Measurements from ENCODE around the gene ADRA2A. TPM values are rescaled to one million over a fixed set of nuclear protein-coding genes. Genes with fewer than 3 reads are reported as not detected.

ADRA2A gene
- total and polyA plus RNA-seq, 10 of the 15 experiments (the other 5 are each of a cell fraction or from before 2014, with no cell fraction given): 0.08 TPM; not detected in 9

DNA sequence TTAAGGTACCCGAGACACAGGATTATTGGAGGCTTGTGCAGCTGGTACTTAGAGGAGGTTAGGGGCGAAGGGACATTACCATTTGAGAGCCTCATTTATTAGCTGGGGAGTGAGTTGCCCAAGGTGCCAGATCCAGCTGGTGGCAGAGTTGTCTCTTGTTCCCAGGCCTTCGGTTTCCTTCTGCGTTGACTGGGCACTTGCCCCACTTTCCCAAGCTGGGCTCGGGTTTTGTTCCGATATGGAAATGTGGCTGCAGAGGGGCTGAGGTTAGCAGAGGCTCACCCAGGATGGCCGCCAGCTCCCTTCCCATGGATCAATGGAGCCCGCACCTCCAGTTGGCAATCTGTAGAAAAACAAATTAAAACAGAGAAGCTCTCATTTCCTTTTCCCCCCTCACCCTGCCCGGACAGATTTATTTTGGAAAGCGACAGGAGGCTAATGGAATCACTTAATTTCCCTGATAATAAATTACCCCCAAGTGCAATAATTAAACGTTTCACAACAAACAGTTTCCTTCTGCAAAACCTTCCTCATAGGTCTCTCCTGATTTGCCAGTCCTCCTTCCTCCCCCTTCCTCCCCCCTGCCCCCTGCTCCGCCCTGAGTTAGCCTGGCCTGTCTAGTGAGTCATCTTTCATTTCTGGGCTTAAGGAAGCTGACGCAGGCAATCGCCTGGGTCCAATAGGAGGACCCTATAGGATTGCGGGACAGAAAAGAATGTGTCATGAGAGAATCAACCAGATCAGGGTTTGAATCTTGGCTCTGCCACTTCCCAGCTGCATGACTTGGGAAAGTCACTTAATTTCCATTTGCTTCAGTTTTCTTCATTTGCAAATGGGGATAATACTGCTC is 51.7 kb downstream of the ADRA2A start:
- intact Hi-C loops (cut with micrococcal nuclease; ENCODE audit: unreplicated experiment): no loop called here
- no TSS peak for BruUV-seq (replicated peaks)
- no peaks in the 10 kb centered on the region for H4K20me1 ChIP-seq (ENCODE audit: control insufficient read depth, insufficient read depth)
- no peak overlapping the region for H3K27ac ChIP-seq (ENCODE audit: control insufficient read depth, insufficient read depth)
- H3K9me3 ChIP-seq (replicated peaks; ENCODE audit: control insufficient read depth, insufficient read depth, low read length): no peaks in the 10 kb centered on the region
- no peak overlapping the region for H2AFZ ChIP-seq (ENCODE audit: control insufficient read depth, low read depth, low read length)
- H3K4me3 ChIP-seq: no peak overlapping the region
- ChIA-PET POLR2A (no interaction called here), RAD21 (ENCODE audit: unreplicated experiment) (no interaction called here), CTCF (no interaction called here), SMC1A (ENCODE audit: uncharacterized antibody, unreplicated experiment) (interaction anchor here (0.8 kb wide), 1 partner anchor 90 kb away, joined by 3 read pairs; no protein-coding TSS in a partner anchor)
- H3K36me3 ChIP-seq (ENCODE audit: control insufficient read depth in 2 of 2, insufficient read depth in 2 of 2, low read length in 1 of 2): no peaks in the 10 kb centered on the region
- no peak for DNase-seq (ENCODE audit: low read depth, low spot score)
- in situ Hi-C loops (cut with MboI): no loop called here
- TF ChIP-seq PAX8 (IDR thresholded peaks at IDR 0.05) (no peak), CHD4 (IDR thresholded peaks at IDR 0.05) (no peak), RUNX3 (IDR thresholded peaks at IDR 0.05; ENCODE audit: low read length) (no peak), IRF4 (IDR thresholded peaks at IDR 0.05; ENCODE audit: low read depth, low read length) (no peak), SUPT20H (IDR thresholded peaks at IDR 0.05; ENCODE audit: borderline replicate concordance, control insufficient read depth, low read depth, low read length) (no peak), POLR2AphosphoS5 (IDR thresholded peaks at IDR 0.05; ENCODE audit: low read length) (no peak), TAF1 (IDR thresholded peaks at IDR 0.05; ENCODE audit: borderline replicate concordance, low read depth, low read length) (no peak), SREBF2 (IDR thresholded peaks at IDR 0.05; ENCODE audit: low read length) (no peak), RCOR1 (conservative IDR thresholded peaks at IDR 0.05; ENCODE audit: low read depth, low read length) (no peak), DPF2 (IDR thresholded peaks at IDR 0.05) (no peak), KDM1A (IDR thresholded peaks at IDR 0.05; ENCODE audit: borderline replicate concordance) (no peak), BMI1 (IDR thresholded peaks at IDR 0.05; ENCODE audit: borderline replicate concordance) (no peak), FOXK2 (IDR thresholded peaks at IDR 0.05) (no peak), SMAD5 (IDR thresholded peaks at IDR 0.05; ENCODE audit: low read depth) (no peak)
- TF ChIP-seq, protein P1, sequence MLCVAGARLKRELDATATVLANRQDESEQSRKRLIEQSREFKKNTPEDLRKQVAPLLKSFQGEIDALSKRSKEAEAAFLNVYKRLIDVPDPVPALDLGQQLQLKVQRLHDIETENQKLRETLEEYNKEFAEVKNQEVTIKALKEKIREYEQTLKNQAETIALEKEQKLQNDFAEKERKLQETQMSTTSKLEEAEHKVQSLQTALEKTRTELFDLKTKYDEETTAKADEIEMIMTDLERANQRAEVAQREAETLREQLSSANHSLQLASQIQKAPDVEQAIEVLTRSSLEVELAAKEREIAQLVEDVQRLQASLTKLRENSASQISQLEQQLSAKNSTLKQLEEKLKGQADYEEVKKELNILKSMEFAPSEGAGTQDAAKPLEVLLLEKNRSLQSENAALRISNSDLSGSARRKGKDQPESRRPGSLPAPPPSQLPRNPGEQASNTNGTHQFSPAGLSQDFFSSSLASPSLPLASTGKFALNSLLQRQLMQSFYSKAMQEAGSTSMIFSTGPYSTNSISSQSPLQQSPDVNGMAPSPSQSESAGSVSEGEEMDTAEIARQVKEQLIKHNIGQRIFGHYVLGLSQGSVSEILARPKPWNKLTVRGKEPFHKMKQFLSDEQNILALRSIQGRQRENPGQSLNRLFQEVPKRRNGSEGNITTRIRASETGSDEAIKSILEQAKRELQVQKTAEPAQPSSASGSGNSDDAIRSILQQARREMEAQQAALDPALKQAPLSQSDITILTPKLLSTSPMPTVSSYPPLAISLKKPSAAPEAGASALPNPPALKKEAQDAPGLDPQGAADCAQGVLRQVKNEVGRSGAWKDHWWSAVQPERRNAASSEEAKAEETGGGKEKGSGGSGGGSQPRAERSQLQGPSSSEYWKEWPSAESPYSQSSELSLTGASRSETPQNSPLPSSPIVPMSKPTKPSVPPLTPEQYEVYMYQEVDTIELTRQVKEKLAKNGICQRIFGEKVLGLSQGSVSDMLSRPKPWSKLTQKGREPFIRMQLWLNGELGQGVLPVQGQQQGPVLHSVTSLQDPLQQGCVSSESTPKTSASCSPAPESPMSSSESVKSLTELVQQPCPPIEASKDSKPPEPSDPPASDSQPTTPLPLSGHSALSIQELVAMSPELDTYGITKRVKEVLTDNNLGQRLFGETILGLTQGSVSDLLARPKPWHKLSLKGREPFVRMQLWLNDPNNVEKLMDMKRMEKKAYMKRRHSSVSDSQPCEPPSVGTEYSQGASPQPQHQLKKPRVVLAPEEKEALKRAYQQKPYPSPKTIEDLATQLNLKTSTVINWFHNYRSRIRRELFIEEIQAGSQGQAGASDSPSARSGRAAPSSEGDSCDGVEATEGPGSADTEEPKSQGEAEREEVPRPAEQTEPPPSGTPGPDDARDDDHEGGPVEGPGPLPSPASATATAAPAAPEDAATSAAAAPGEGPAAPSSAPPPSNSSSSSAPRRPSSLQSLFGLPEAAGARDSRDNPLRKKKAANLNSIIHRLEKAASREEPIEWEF (IDR thresholded peaks at IDR 0.05; ENCODE audit: insufficient replicate concordance, low read depth, low read length): no peak
- TF ChIP-seq, protein P2, sequence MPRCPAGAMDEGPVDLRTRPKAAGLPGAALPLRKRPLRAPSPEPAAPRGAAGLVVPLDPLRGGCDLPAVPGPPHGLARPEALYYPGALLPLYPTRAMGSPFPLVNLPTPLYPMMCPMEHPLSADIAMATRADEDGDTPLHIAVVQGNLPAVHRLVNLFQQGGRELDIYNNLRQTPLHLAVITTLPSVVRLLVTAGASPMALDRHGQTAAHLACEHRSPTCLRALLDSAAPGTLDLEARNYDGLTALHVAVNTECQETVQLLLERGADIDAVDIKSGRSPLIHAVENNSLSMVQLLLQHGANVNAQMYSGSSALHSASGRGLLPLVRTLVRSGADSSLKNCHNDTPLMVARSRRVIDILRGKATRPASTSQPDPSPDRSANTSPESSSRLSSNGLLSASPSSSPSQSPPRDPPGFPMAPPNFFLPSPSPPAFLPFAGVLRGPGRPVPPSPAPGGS (IDR thresholded peaks at IDR 0.05; ENCODE audit: borderline replicate concordance, insufficient read depth, low read depth, low read length, poor library complexity, severe bottlenecking): no peak
- TF ChIP-seq, protein P3, sequence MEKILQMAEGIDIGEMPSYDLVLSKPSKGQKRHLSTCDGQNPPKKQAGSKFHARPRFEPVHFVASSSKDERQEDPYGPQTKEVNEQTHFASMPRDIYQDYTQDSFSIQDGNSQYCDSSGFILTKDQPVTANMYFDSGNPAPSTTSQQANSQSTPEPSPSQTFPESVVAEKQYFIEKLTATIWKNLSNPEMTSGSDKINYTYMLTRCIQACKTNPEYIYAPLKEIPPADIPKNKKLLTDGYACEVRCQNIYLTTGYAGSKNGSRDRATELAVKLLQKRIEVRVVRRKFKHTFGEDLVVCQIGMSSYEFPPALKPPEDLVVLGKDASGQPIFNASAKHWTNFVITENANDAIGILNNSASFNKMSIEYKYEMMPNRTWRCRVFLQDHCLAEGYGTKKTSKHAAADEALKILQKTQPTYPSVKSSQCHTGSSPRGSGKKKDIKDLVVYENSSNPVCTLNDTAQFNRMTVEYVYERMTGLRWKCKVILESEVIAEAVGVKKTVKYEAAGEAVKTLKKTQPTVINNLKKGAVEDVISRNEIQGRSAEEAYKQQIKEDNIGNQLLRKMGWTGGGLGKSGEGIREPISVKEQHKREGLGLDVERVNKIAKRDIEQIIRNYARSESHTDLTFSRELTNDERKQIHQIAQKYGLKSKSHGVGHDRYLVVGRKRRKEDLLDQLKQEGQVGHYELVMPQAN (conservative IDR thresholded peaks at IDR 0.05): no peak
- H3K79me2 ChIP-seq (ENCODE audit: control insufficient read depth, insufficient read depth, low read length): no peaks in the 10 kb centered on the region
- FAIRE-seq: no peak
- no peaks in the 10 kb centered on the region; a peak in 1 of 4 replicates for H3K27me3 ChIP-seq (replicated peaks in 1 of 2; ENCODE audit: control insufficient read depth in 2 of 2, insufficient read depth in 2 of 2, low read length in 1 of 2)
- no peak overlapping the region for H3K4me2 ChIP-seq (ENCODE audit: control insufficient read depth, insufficient read depth)
- WGBS (ENCODE audit: insufficient coverage, insufficient replicate concordance, low lambda C conversion rate, missing lambda C conversion rate): 38% methylated on average over 14 of the region's 15 CpGs
- no peak for ATAC-seq
- H3K4me1 ChIP-seq (ENCODE audit: control insufficient read depth, insufficient read depth, low read length): no peaks in the 10 kb centered on the region
- no peak overlapping the region for H3K9ac ChIP-seq (ENCODE audit: control insufficient read depth, insufficient read depth, low read length)

All from GM12878 (cell line).